ENCODE measurements around the gene CLIC4. TPM values are rescaled to one million over a fixed set of nuclear protein-coding genes. Genes with fewer than 3 reads are reported as not detected.

CLIC4 gene
- 403 and 463 TPM in 2 replicates for total RNA-seq

GRCh38 chr1:24744911-24745710, at the start of gene CLIC4:
CLIC4 (plus strand) TSS chr1:24745447; CDS start chr1:24745554, 107 bp downstream.

Other genes with a start within 250 kb of the CLIC4 start
- 2.5 and 3.7 TPM in 2 replicates for gene RCAN3, start 242.6 kb upstream of the CLIC4 start, total RNA-seq
- gene NCMAP, start 189.4 kb upstream of the CLIC4 start, total RNA-seq: not detected in 2 replicates
- gene SRRM1, start 102.1 kb upstream of the CLIC4 start, total RNA-seq: 23.2 and 34.7 TPM in 2 replicates
- gene RUNX3, start 184.8 kb downstream of the CLIC4 start, total RNA-seq: not detected in 2 replicates

All from regular cardiac myocyte (primary cell).